ENCODE results near the gene ABT1.
A peak's percentile ranks its signal among the peaks of the same experiment; 100 is the strongest.
"Not testable (repeated sequence)": the region's sequence is repeated elsewhere in the genome, so short reads cannot be mapped to it uniquely, and the experiment has no call there.

Gene ABT1

DNA sequence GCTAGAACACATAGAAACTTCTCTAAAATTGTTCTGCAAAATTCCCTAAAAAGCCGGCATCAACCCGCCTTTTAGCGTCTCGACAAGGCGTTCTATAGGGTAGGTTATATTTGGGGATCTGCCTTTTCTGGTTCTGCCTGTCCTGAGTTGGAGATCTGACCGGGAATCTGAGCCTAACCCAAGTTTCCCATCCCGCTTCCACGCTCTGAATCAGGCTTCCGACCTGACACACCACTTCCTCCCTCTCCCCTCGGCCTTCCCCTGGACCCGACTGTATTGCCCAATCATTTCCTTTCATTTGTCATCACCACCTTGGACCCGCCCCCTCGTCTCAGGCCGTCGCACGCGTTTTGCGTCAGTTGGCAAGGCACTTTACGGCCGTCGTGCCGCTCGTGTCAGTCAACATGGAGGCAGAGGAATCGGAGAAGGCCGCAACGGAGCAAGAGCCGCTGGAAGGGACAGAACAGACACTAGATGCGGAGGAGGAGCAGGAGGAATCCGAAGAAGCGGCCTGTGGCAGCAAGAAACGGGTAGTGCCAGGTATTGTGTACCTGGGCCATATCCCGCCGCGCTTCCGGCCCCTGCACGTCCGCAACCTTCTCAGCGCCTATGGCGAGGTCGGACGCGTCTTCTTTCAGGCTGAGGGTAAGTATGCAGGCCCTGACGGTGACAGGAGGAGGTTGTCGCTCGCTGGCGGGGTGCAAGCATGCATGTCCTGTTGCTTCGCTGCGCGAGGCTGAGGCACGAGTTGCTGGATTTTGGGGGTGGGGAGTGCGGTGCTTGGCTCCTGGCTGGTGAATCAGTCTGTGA, at the start of gene ABT1:
TSS of gene ABT1 (plus strand) at position 375 of the 810 bp plus-strand sequence. CDS start at position 405, 30 bp downstream.
- peak; percentile 98 for DNase-seq

DNA sequence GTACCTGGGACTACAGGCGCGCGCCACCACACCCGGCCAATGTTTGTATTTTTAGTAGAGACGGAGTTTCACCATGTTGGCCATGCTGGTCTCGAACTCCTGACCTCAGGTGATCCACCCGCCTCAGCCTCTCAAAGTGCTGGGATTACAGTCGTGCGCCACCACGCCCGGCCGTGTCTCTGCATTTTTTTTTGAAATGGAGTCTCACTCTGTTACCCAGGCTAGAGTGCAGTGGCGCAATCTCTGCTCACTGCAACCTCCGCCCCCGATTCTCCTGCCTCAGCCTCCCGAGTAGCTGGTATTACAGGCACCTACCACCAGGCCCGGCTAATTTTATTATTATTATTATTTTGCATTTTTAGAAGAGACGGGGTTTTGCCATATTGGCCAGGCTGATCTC, 49.4 kb upstream of the ABT1 start:
- DNase-seq = not testable (repeated sequence)

DNA sequence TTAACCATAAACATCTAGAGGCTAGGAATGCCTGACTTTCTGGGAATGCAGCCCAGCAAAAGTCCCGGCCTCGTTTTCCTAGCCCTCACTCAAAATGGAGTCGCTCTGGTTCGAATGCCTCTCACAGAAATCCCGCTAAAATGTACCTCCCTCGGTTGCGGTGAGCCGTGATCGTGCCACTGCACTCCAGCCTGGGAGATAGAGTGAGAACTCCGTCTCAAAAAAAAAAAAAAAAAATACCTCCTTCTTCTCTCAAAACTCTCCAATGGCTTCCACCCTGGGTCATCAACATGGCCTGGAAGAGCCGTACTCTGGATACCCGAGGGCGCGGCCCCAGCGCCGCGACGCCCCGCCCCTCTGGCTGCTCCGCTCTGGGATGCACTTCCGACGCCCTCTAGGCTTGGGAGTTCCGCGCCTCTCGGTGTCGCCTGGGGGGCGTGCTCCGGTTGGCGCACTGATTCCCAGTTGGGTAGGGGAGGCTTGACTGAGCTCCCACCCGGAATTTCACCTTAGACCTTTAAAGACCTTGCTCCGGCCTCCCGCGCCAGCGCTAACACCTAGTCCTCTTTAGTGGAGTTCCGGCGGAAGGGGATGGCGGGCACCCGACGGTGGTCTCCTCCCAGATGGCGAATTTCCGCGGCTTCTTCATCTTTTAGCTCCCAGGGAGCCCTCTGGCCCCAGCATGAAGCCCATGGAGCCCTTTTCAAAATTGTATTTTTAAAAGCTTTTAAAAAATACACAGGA, 46.3 kb upstream of the ABT1 start:
- DNase-seq = peak; percentile 72

DNA sequence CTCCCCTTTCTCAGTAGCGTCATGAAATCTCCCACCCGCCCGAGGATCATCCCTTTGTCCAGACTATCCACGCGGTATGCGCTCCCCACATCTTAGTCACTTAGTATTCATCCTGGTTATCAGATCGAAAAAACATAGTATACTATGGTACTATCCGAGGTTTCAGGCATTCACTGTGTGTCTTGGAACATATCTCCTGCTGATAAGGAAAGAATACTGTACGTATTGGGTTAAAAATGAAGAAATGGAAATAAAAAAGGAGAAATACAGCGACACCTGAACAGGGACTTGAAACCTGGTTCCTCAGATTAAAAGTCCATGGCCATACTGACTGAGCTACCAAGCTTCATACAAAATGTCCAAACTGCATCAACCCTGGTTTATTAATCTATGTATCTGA, 44.5 kb upstream of the ABT1 start:
- no peak for DNase-seq

GRCh38 chr6:26552640-26553188, 44.0 kb upstream of the ABT1 start:
- DNase-seq = no peak

DNA sequence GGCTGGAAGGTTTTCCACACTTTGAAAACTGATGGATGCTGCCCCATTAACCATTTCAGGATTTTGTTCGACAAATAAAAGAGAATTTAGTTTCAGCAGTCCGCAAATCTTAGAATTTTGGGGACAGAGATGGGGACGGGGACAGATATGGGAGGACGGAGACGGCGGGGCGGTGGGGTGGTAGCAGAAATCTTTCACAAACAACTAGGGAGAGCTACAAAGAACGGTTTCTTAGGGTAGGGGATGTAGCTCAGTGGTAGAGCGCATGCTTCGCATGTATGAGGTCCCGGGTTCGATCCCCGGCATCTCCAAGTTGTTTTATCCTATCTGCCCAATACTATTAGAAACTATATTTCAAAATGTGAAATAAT, 43.5 kb upstream of the ABT1 start:
- DNase-seq = peak; percentile 91

DNA sequence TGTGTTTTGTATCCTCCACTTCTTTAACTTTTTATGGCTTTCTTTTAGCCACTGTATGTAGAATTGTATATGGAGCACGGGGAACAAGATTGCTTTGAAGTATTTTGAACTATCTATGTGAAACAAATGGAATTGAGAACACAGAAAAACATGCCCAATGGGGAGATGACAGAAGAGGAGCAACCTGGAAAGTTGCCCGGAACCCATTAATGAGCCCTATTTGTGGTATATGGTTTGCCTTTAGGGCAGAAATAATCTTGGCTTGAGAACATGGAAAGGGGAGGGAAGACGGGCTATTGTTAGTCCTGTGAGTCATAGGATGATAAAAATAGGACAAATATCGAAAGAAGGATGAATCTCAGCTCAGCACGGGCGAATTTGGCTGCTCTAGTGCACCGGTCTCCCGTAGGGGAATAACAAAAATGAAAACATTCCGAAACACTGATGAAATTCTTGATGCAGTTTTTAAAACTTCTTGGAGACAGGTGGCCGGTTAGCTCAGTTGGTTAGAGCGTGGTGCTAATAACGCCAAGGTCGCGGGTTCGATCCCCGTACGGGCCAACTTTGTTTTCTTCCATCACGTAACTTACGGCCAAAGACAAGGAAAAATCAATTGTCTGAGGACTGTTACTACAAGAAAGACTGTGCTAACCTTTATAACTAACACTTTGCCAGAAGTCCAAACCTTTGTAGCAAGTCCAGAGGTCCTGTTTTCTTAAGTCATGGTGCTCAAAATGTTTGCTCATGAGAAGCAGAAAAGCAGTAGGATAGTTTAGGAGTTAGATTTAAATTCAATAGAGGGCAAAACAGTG, 42.9 kb upstream of the ABT1 start:
- peak; percentile 90 for DNase-seq

- DNase-seq = no peak
These were observed 42.4 kb upstream of the ABT1 start for GRCh38 chr6:26554447-26554696.

DNA sequence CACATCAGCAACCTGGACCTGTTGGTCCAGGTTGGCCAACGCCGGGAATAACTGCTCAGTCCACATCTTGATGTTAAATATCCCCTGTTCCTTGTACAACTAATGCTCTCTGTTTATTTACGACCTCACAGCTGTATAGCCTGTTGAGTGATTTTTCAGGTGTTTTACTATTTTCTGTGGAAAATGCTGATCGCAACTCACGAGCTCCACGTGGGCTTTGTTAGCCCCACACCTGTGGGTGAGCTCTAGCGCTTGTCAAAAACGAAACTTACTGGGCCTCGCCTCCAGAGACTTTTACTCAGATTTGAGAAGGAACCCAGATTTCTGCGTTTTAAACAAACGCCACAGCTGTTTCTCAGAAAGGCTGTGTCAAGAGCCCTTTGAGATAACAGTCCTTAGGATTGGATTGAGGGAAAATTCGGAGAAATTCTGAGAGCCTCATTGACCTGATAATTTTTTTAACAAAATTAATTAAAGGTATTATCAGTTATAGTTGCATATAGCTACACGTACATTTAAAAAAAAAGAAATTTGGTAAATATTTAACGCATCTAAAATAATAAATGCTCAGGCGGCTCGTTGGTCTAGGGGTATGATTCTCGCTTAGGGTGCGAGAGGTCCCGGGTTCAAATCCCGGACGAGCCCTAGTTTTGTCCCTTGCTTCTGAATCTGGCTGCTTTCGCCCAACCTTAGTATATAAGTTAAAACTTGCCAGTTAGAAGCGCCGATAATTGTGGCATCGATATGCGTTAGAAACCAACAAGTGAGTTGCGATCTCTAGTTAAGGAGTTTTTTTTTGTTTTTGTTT, 41.9 kb upstream of the ABT1 start:
- DNase-seq = peak; percentile 86

- no peak for DNase-seq
These were observed 41.1 kb upstream of the ABT1 start for GRCh38 chr6:26555505-26556262.

- DNase-seq = peak; percentile 88
These were observed 40.3 kb upstream of the ABT1 start for GRCh38 chr6:26556263-26557070.

GRCh38 chr6:26561533-26562466, 35.0 kb upstream of the ABT1 start:
- no peak for DNase-seq

DNA sequence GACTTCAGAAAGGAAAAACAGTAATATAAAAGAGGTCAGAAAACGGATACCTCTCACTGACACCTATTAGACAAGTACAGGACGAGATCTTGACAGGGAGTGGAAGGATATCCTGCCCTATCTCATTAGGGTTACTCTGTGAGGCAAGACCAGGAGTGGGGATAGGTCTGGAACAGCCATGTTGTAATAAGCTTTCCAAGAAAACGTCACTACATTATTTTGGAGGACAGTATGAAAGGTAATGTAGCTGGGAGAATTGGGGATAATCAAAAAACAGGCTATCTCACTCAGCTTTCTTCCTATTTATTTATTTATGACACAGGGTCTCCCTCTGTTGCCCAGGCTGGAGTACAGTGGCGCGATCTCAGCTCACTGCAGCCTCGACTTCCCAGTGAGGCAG, 33.3 kb upstream of the ABT1 start:
- no peak for DNase-seq

DNA sequence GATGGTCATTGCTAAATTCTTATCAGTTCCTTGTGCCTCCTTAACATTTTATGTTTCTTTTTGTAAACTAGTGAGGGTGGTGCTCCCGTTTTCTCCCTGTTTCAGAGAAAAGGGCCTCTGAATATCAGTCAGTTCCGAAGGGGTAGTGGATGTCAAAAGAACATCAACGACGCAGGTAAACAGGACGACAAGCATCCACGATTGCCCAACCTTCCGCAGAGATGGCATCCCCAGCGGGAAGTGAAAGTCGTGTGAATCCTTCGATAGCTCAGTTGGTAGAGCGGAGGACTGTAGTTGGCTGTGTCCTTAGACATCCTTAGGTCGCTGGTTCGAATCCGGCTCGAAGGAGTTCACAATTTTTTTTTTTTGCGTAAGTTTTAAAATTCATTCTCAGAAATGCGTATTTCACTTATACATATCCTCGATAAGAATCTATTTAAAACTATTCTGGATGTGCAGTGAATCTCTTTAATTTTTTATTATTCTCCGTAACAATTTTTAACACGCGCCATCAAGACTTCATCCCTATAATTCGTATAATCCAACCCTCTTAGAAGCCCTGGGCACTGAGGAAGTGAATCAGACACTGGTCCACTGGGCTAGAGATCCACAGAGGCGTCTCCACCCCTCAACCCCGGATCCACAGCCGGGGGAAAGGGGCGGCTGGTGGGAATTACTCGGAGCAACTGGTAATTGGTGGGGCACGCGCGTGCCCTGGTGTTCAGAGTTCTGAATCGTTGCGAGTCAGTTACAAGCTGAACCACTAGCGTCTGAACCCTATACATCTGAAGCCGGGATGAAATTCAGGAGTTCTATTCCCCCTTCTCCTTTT, 27.9 kb upstream of the ABT1 start:
- DNase-seq = peak; percentile 97

DNA sequence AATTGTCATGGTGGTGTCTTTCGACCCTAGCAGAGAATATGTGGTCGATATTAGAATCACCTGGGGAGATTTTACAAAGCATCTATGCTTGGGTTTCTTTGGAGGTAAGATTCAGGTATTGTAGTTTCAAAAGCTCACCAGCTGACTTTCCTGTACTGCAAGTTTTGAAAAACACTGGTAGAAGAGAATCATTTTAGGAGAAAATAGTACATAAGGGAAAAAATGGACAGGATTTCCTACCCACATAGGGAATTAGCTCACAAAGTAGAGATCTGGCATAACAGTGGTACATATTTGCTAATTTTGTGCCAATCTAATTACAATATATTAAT, 27.4 kb upstream of the ABT1 start:
- no peak for DNase-seq

GRCh38 chr6:26570027-26570809, 26.5 kb upstream of the ABT1 start:
- no peak for DNase-seq

- peak; percentile 88 for DNase-seq
These were observed 25.0 kb upstream of the ABT1 start for GRCh38 chr6:26571592-26572296.
